ENCODE data around the gene RCC1.

DNA sequence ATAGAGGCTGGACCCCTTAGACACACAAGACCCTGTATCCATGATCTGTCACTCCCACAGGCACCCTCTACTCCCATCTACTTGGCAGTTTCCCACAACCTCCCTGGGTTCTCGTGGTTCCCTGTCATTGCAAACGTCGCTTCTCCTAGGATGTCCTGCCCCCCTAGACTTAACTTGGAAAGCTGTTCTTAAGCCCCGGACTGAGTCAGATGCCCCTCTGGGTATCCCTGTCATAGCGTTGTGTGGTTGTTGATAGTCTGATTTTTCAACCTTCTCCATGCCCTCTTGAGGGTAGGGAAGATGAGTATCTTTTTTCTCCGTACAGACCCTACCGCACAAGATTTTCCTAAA is 11.8 kb downstream of the RCC1 start:
- TF ChIP-seq, protein P1, sequence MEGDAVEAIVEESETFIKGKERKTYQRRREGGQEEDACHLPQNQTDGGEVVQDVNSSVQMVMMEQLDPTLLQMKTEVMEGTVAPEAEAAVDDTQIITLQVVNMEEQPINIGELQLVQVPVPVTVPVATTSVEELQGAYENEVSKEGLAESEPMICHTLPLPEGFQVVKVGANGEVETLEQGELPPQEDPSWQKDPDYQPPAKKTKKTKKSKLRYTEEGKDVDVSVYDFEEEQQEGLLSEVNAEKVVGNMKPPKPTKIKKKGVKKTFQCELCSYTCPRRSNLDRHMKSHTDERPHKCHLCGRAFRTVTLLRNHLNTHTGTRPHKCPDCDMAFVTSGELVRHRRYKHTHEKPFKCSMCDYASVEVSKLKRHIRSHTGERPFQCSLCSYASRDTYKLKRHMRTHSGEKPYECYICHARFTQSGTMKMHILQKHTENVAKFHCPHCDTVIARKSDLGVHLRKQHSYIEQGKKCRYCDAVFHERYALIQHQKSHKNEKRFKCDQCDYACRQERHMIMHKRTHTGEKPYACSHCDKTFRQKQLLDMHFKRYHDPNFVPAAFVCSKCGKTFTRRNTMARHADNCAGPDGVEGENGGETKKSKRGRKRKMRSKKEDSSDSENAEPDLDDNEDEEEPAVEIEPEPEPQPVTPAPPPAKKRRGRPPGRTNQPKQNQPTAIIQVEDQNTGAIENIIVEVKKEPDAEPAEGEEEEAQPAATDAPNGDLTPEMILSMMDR (IDR thresholded peaks at IDR 0.05) = no peak
- TF ChIP-seq NR2C2 (CRISPR knock-in tag; IDR thresholded peaks at IDR 0.05) (no peak), JUN (CRISPR knock-in tag; IDR thresholded peaks at IDR 0.05) (no peak), NFE2L1 (CRISPR knock-in tag; IDR thresholded peaks at IDR 0.05) (no peak), RELA (CRISPR knock-in tag; IDR thresholded peaks at IDR 0.05; ENCODE audit: borderline replicate concordance) (no peak), NFYB (CRISPR knock-in tag; conservative IDR thresholded peaks at IDR 0.05; ENCODE audit: low read depth) (no peak)
- TF ChIP-seq, protein P2, sequence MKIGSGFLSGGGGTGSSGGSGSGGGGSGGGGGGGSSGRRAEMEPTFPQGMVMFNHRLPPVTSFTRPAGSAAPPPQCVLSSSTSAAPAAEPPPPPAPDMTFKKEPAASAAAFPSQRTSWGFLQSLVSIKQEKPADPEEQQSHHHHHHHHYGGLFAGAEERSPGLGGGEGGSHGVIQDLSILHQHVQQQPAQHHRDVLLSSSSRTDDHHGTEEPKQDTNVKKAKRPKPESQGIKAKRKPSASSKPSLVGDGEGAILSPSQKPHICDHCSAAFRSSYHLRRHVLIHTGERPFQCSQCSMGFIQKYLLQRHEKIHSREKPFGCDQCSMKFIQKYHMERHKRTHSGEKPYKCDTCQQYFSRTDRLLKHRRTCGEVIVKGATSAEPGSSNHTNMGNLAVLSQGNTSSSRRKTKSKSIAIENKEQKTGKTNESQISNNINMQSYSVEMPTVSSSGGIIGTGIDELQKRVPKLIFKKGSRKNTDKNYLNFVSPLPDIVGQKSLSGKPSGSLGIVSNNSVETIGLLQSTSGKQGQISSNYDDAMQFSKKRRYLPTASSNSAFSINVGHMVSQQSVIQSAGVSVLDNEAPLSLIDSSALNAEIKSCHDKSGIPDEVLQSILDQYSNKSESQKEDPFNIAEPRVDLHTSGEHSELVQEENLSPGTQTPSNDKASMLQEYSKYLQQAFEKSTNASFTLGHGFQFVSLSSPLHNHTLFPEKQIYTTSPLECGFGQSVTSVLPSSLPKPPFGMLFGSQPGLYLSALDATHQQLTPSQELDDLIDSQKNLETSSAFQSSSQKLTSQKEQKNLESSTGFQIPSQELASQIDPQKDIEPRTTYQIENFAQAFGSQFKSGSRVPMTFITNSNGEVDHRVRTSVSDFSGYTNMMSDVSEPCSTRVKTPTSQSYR (CRISPR knock-in tag; IDR thresholded peaks at IDR 0.05) = no peak
- TF ChIP-seq, protein P3, sequence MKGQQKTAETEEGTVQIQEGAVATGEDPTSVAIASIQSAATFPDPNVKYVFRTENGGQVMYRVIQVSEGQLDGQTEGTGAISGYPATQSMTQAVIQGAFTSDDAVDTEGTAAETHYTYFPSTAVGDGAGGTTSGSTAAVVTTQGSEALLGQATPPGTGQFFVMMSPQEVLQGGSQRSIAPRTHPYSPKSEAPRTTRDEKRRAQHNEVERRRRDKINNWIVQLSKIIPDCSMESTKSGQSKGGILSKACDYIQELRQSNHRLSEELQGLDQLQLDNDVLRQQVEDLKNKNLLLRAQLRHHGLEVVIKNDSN (CRISPR knock-in tag; IDR thresholded peaks at IDR 0.05) = no peak
